ENCODE results near the gene DOCK2. TPM values are rescaled to one million over a fixed set of nuclear protein-coding genes. Genes with fewer than 3 reads are reported as not detected.
"Not testable (repeated sequence)": the region's sequence is repeated elsewhere in the genome, so short reads cannot be mapped to it uniquely, and the experiment has no call there.

The DOCK2 gene
- total RNA-seq, 1 experiment from 2014 or later = not detected

GRCh38 chr5:169719360-169720314 is 82.6 kb downstream of the DOCK2 start:
- DNase-seq (ENCODE audit: low spot score) = no peak

GRCh38 chr5:169721771-169722170 is 84.7 kb downstream of the DOCK2 start:
- DNase-seq (ENCODE audit: low spot score) = no peak

GRCh38 chr5:169723103-169723831 is 86.2 kb downstream of the DOCK2 start:
- no peak for DNase-seq (ENCODE audit: low spot score)

- DNase-seq (ENCODE audit: low spot score) = no peak
Measured at GRCh38 chr5:169724303-169725087, 87.4 kb downstream of the DOCK2 start.

- DNase-seq (ENCODE audit: low spot score) = not testable (repeated sequence)
Measured at GRCh38 chr5:169725665-169726064, 88.6 kb downstream of the DOCK2 start.

- DNase-seq (ENCODE audit: low spot score) = no peak
Measured at GRCh38 chr5:169728418-169728817, 91.3 kb downstream of the DOCK2 start.

GRCh38 chr5:169731221-169731620 is 94.1 kb downstream of the DOCK2 start:
- no peak for DNase-seq (ENCODE audit: low spot score)

- DNase-seq (ENCODE audit: low spot score) = no peak
Measured at GRCh38 chr5:169732841-169733240, 95.8 kb downstream of the DOCK2 start.

- DNase-seq (ENCODE audit: low spot score) = no peak
Measured at GRCh38 chr5:169735913-169736312, 98.8 kb downstream of the DOCK2 start.

- no peak for DNase-seq (ENCODE audit: low spot score)
Measured at GRCh38 chr5:169736653-169737052, 99.6 kb downstream of the DOCK2 start.

- DNase-seq (ENCODE audit: low spot score) = no peak
Measured at GRCh38 chr5:169740435-169740834, 103.4 kb downstream of the DOCK2 start.

GRCh38 chr5:169742771-169743296 is 105.8 kb downstream of the DOCK2 start:
- no peak for DNase-seq (ENCODE audit: low spot score)

- no peak for DNase-seq (ENCODE audit: low spot score)
Measured at GRCh38 chr5:169744336-169744735, 107.3 kb downstream of the DOCK2 start.

- DNase-seq (ENCODE audit: low spot score) = no peak
Measured at GRCh38 chr5:169745441-169746146, 108.5 kb downstream of the DOCK2 start.

GRCh38 chr5:169746147-169746694 is 109.1 kb downstream of the DOCK2 start:
- no peak for DNase-seq (ENCODE audit: low spot score)

- no peak for DNase-seq (ENCODE audit: low spot score)
Measured at GRCh38 chr5:169748174-169748573, 111.1 kb downstream of the DOCK2 start.

- no peak for DNase-seq (ENCODE audit: low spot score)
Measured at GRCh38 chr5:169749295-169749694, 112.2 kb downstream of the DOCK2 start.

GRCh38 chr5:169751490-169751889 is 114.4 kb downstream of the DOCK2 start:
- DNase-seq (ENCODE audit: low spot score) = no peak

- DNase-seq (ENCODE audit: low spot score) = not testable (repeated sequence)
Measured at GRCh38 chr5:169752566-169752965, 115.5 kb downstream of the DOCK2 start.

GRCh38 chr5:169753795-169754194 is 116.7 kb downstream of the DOCK2 start:
- DNase-seq (ENCODE audit: low spot score) = no peak

- no peak for DNase-seq (ENCODE audit: low spot score)
Measured at GRCh38 chr5:169754737-169755136, 117.7 kb downstream of the DOCK2 start.
